Activated CD4-positive, alpha-beta T cell treated with anti-CD3 and anti-CD28 coated beads for 48 hours (primary cell): Measurements from ENCODE around the gene ERICH3.

Experiments
- DNase-seq: peaks from one replicate; pipeline ENCODE4 v3.0.0-alpha.2; 2020

Gene ERICH3

GRCh38 chr1:74587888-74588287 is 85.7 kb downstream of the ERICH3 start:
- no peak for DNase-seq

GRCh38 chr1:74586253-74586897 is 87.2 kb downstream of the ERICH3 start:
- no peak for DNase-seq

GRCh38 chr1:74584185-74584584 is 89.4 kb downstream of the ERICH3 start:
- no peak for DNase-seq

- no peak for DNase-seq
Measured at GRCh38 chr1:74583397-74583796, 90.2 kb downstream of the ERICH3 start.

- DNase-seq, result no peak
Measured at GRCh38 chr1:74579425-74579824, 94.2 kb downstream of the ERICH3 start.

- DNase-seq, result no peak
Measured at GRCh38 chr1:74578101-74578500, 95.5 kb downstream of the ERICH3 start.

GRCh38 chr1:74571891-74572290 is 101.7 kb downstream of the ERICH3 start:
- no peak for DNase-seq

- DNase-seq, result no peak
Measured at GRCh38 chr1:74571493-74571800, 102.1 kb downstream of the ERICH3 start.

GRCh38 chr1:74570797-74571492 is 102.6 kb downstream of the ERICH3 start:
- no peak for DNase-seq

- no peak for DNase-seq
Measured at GRCh38 chr1:74549932-74550331, 123.7 kb downstream of the ERICH3 start.

GRCh38 chr1:74548961-74549750 is 124.4 kb downstream of the ERICH3 start:
- DNase-seq, result no peak

- no peak for DNase-seq
Measured at GRCh38 chr1:74545821-74546220, 127.8 kb downstream of the ERICH3 start.

GRCh38 chr1:74534241-74534640 is 139.4 kb downstream of the ERICH3 start:
- DNase-seq, result no peak

GRCh38 chr1:74531796-74532195 is 141.8 kb downstream of the ERICH3 start:
- DNase-seq, result no peak

- no peak for DNase-seq
Measured at GRCh38 chr1:74530892-74531291, 142.7 kb downstream of the ERICH3 start.

GRCh38 chr1:74528123-74528522 is 145.5 kb downstream of the ERICH3 start:
- no peak for DNase-seq

GRCh38 chr1:74526708-74527107 is 146.9 kb downstream of the ERICH3 start:
- no peak for DNase-seq

- no peak for DNase-seq
Measured at GRCh38 chr1:74523873-74524480, 149.6 kb downstream of the ERICH3 start.

- no peak for DNase-seq
Measured at GRCh38 chr1:74522148-74522547, 151.4 kb downstream of the ERICH3 start.
